ENCODE measurements around the gene IQSEC2. TPM values are rescaled to one million over a fixed set of nuclear protein-coding genes. Genes with fewer than 3 reads are reported as not detected.

The IQSEC2 gene
- total and polyA plus RNA-seq, 8 donors = 2.9 to 26.0 (median 16.3) TPM

- Histone ChIP-seq H3K4me3 (no peak overlapping the region), H3K27me3 (peaks cover 0 to 6% (median 0%) of the 10 kb centered on the region in 3 donors), H3K27ac (no peak overlapping the region), H3K4me1 (no peaks in the 10 kb centered on the region), H3K9me3 (no peaks in the 10 kb centered on the region), H3K36me3 (peaks cover 0 to 48% (median 40%) of the 10 kb centered on the region in 4 donors)
- no peak for DNase-seq
- WGBS, 5 donors = 89 to 98% (median 93%) methylated on average over 3 to 9 of the region's 9 CpGs; no CpG with 5 or more reads in 1 of the 5 donors
- no peak for TF ChIP-seq EP300 (IDR thresholded peaks at IDR 0.05)
- TF ChIP-seq POLR2A (IDR thresholded peaks at IDR 0.05) = no peak
- intact Hi-C loops (cut with DNase I; ENCODE audit: low total_unique reads) = no loop called here
These were observed 46.9 kb downstream of the IQSEC2 start for GRCh38 chrX:53234484-53234883.

DNA sequence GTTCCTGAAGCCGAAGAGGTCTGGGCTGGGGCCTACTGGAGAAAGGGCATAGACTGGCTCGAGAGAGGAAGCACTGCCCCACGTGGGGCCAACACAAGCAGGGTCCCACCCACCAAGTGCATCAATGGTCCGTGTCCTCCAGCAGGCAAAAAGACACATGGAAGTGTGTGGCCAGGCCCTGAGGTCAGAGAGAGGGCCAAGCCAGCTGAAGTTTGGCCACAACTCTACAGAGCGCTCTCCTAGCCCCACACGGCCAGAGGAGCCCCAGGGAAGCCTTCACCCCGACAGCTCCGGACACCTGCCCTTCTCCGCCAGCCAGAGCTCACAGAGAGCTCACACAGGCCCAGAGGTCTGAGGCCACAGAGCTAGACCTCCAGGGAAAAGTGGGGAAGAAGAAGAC is 47.8 kb downstream of the IQSEC2 start:
- Histone ChIP-seq H3K4me1 (no peaks in the 10 kb centered on the region), H3K4me3 (no peak overlapping the region), H3K9me3 (no peaks in the 10 kb centered on the region), H3K36me3 (peaks cover 0 to 43% (median 36%) of the 10 kb centered on the region in 4 donors), H3K27ac (no peak overlapping the region), H3K27me3 (peaks cover 0 to 6% (median 0%) of the 10 kb centered on the region in 3 donors)
- WGBS, 5 donors = 72 to 90% (median 80%) methylated on average over 9 of the region's 9 CpGs; no CpG with 5 or more reads in 1 of the 5 donors
- DNase-seq = no peak
- intact Hi-C loops (cut with DNase I; ENCODE audit: low total_unique reads) = no loop called here
- TF ChIP-seq POLR2AphosphoS5 (IDR thresholded peaks at IDR 0.05) = no peak
- TF ChIP-seq CTCF (IDR thresholded peaks at IDR 0.05) = no peak
- TF ChIP-seq POLR2A (IDR thresholded peaks at IDR 0.05) = no peak
- no peak for TF ChIP-seq EP300 (IDR thresholded peaks at IDR 0.05)

DNA sequence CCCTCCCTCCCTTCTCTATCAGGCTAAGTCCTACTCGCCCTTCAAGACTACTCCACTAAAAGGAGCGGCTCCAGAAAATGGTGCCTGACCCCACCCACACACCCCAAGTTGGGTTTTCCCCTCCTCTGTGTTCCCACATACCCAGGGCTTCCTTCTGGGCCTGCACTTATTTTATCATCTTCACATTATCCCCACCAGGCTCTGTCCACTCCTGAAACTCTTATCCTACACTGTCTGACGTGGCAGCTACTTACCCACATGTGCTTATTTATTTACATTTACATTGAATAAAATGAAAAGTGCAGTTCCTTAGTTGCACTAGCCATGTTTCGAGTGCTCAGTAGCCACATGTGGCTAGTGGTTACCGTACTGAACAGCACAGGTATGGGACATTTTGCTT is 51.3 kb downstream of the IQSEC2 start:
- Histone ChIP-seq H3K27ac (no peak overlapping the region), H3K36me3 (peaks cover 0 to 9% (median 4%) of the 10 kb centered on the region in 4 donors), H3K4me1 (peaks cover 0 to 10% (median 4%) of the 10 kb centered on the region in 4 donors), H3K27me3 (peaks cover 0 to 6% (median 0%) of the 10 kb centered on the region in 3 donors), H3K9me3 (no peaks in the 10 kb centered on the region), H3K4me3 (no peak overlapping the region)
- no peak for DNase-seq
- intact Hi-C loops (cut with DNase I; ENCODE audit: low total_unique reads) = no loop called here
- TF ChIP-seq CTCF (IDR thresholded peaks at IDR 0.05) = no peak
- TF ChIP-seq EP300 (IDR thresholded peaks at IDR 0.05) = no peak
- TF ChIP-seq POLR2AphosphoS5 (IDR thresholded peaks at IDR 0.05) = no peak
- TF ChIP-seq POLR2A (IDR thresholded peaks at IDR 0.05) = no peak
- 58 to 86% (median 65%) methylated on average over 5 of the region's 5 CpGs for WGBS, 5 donors

DNA sequence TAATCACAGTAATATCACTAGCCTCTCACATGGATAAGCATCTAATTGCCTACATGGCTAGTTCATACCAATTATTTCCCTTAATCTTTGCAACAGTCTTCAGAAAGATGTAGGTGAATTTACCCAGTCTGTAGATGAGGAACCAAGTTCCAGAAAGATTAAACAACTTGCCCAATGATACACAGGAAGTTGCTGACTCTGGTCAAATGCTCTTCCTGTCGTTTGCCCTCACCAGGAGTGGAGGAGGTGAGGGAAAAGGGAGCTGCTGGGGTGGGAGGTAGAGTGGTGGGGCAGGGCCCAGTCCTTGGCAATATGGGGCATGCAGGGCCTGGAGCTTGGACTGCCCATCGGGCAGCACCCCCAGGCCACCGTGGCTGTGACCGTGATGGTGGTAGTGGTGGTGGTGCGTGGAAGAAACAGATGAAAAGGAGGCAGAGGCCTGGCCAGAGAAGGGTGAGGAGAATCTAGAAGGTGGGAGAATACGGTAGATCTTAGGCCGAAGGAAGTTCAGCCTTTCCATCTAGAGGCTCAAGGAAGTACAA is 54.1 kb downstream of the IQSEC2 start:
- TF ChIP-seq POLR2AphosphoS5 (IDR thresholded peaks at IDR 0.05) (no peak), POLR2A (IDR thresholded peaks at IDR 0.05) (no peak), EP300 (IDR thresholded peaks at IDR 0.05) (no peak), CTCF (IDR thresholded peaks at IDR 0.05) (no peak)
- DNase-seq = no peak
- Histone ChIP-seq H3K27me3 (no peaks in the 10 kb centered on the region), H3K9me3 (no peaks in the 10 kb centered on the region), H3K36me3 (no peaks in the 10 kb centered on the region), H3K27ac (no peak overlapping the region), H3K4me1 (peaks cover 6 to 30% (median 21%) of the 10 kb centered on the region in 4 donors), H3K4me3 (no peak overlapping the region)
- 82 to 88% (median 83%) methylated on average over 7 of the region's 7 CpGs for WGBS, 5 donors
- intact Hi-C loops (cut with DNase I; ENCODE audit: low total_unique reads) = no loop called here

Data from stomach (tissue), 9 donors.